Activated T-helper 2 cell treated with anti-CD3 and anti-CD28 coated beads, Interferon-gamma antibody, Interleukin-2, Interleukin-4, amounts not matched to agents 10 μg/mL and 5 μg/mL and 100 μg/mL, durations not matched to agents 14 hours and 24 hours and 36 hours (primary cell): ENCODE data around the gene LYST. TPM values are rescaled to one million over a fixed set of nuclear protein-coding genes. Genes with fewer than 3 reads are reported as not detected.

Experiments used
- DNase-seq: peaks from one replicate; pipeline ENCODE4 v3.0.0; 2021; ENCODE audit warnings: low spot score
- H3K27ac Mint-ChIP-seq: one replicate; pipeline ENCODE4 v1.8.0; 2021; ENCODE audit warnings: mixed read lengths
- H3K27me3 Mint-ChIP-seq: one replicate; pipeline ENCODE4 v1.8.0; 2021; ENCODE audit warnings: low read depth, mixed read lengths
- H3K36me3 Mint-ChIP-seq: one replicate; pipeline ENCODE4 v1.8.0; 2021; ENCODE audit warnings: low read depth, mixed read lengths
- H3K4me1 Mint-ChIP-seq: one replicate; pipeline ENCODE4 v1.8.0; 2021; ENCODE audit warnings: low read depth, mixed read lengths
- H3K4me3 Mint-ChIP-seq: one replicate; pipeline ENCODE4 v1.8.0; 2021; ENCODE audit warnings: low read depth, mild to moderate bottlenecking, moderate library complexity, mixed read lengths
- H3K9me3 Mint-ChIP-seq: one replicate; pipeline ENCODE4 v1.8.0; 2021; ENCODE audit warnings: mixed read lengths
- intact Hi-C: fragments of 100-400 bp; cut with micrococcal nuclease; formaldehyde crosslinking; loops from one replicate; pipeline ENCODE4 v1.15.1; 2023
- total RNA-seq: library from RNA; stranded (reverse); gene quantifications from 2 replicates; pipeline ENCODE4 v1.2.3, GENCODE V29; 2022

Gene LYST
- total RNA-seq, 1 donor from 2014 or later, result 98.6 TPM

- no peak overlapping the region for H3K27ac Mint-ChIP-seq
- H3K36me3 Mint-ChIP-seq, result peaks cover 79% of the 10 kb centered on the region
- peaks cover 63% of the 10 kb centered on the region for H3K9me3 Mint-ChIP-seq
- intact Hi-C loops, result no loop called here
- H3K4me1 Mint-ChIP-seq, result peaks cover 1% of the 10 kb centered on the region
- no peak overlapping the region for H3K4me3 Mint-ChIP-seq
- no peak for DNase-seq
- H3K27me3 Mint-ChIP-seq, result no peaks in the 10 kb centered on the region
Measured at GRCh38 chr1:235670157-235670776, 196.4 kb downstream of the LYST start.

GRCh38 chr1:235669277-235669676 lies 197.4 kb downstream of the LYST start:
- no peak overlapping the region for H3K27ac Mint-ChIP-seq
- intact Hi-C loops, result no loop called here
- peaks cover 55% of the 10 kb centered on the region for H3K9me3 Mint-ChIP-seq
- no peaks in the 10 kb centered on the region for H3K27me3 Mint-ChIP-seq
- H3K4me1 Mint-ChIP-seq, result no peaks in the 10 kb centered on the region
- no peak overlapping the region for H3K4me3 Mint-ChIP-seq
- H3K36me3 Mint-ChIP-seq, result peaks cover 75% of the 10 kb centered on the region
- no peak for DNase-seq

- H3K4me1 Mint-ChIP-seq, result no peaks in the 10 kb centered on the region
- no peaks in the 10 kb centered on the region for H3K27me3 Mint-ChIP-seq
- no peak for DNase-seq
- no peak overlapping the region for H3K4me3 Mint-ChIP-seq
- peaks cover 4% of the 10 kb centered on the region for H3K9me3 Mint-ChIP-seq
- peaks cover 44% of the 10 kb centered on the region for H3K36me3 Mint-ChIP-seq
- intact Hi-C loops, result no loop called here
- H3K27ac Mint-ChIP-seq, result no peak overlapping the region
Measured at GRCh38 chr1:235663628-235664027, 203.1 kb downstream of the LYST start.

- Mint-ChIP-seq H3K27me3 (peaks cover 4% of the 10 kb centered on the region), H3K9me3 (no peaks in the 10 kb centered on the region), H3K27ac (no peak overlapping the region), H3K4me3 (no peak overlapping the region), H3K36me3 (peaks cover 38% of the 10 kb centered on the region), H3K4me1 (peaks cover 3% of the 10 kb centered on the region)
- no peak for DNase-seq
- intact Hi-C loops, result no loop called here
Measured at GRCh38 chr1:235661568-235661967, 205.1 kb downstream of the LYST start.

- H3K27ac Mint-ChIP-seq, result no peak overlapping the region
- intact Hi-C loops, result no loop called here
Measured at GRCh38 chr1:235659186-235659771, 207.4 kb downstream of the LYST start.

GRCh38 chr1:235657747-235658526 lies 208.8 kb downstream of the LYST start:
- Mint-ChIP-seq H3K36me3 (peaks cover 20% of the 10 kb centered on the region), H3K27me3 (peaks cover 22% of the 10 kb centered on the region), H3K4me1 (peaks cover 6% of the 10 kb centered on the region), H3K9me3 (no peaks in the 10 kb centered on the region), H3K27ac (no peak overlapping the region), H3K4me3 (no peak overlapping the region)
- intact Hi-C loops, result no loop called here
- DNase-seq, result no peak

More at GRCh38 chr1:235659186-235659771, 207.4 kb downstream of the LYST start:
- no peak overlapping the region for H3K4me3 Mint-ChIP-seq
- peaks cover 28% of the 10 kb centered on the region for H3K36me3 Mint-ChIP-seq
- no peaks in the 10 kb centered on the region for H3K9me3 Mint-ChIP-seq
- no peak for DNase-seq
- H3K4me1 Mint-ChIP-seq, result peaks cover 6% of the 10 kb centered on the region
- H3K27me3 Mint-ChIP-seq, result peaks cover 11% of the 10 kb centered on the region

GRCh38 chr1:235657269-235657668 lies 209.4 kb downstream of the LYST start:
- intact Hi-C loops, result no loop called here
- DNase-seq, result no peak

GRCh38 chr1:235652364-235652763 lies 214.3 kb downstream of the LYST start:
- intact Hi-C loops, result no loop called here
- DNase-seq, result no peak
- no peak overlapping the region for H3K27ac Mint-ChIP-seq
- peaks cover 47% of the 10 kb centered on the region for H3K27me3 Mint-ChIP-seq
- H3K4me3 Mint-ChIP-seq, result no peak overlapping the region
- peaks cover 21% of the 10 kb centered on the region for H3K36me3 Mint-ChIP-seq
- peaks cover 22% of the 10 kb centered on the region for H3K4me1 Mint-ChIP-seq
- H3K9me3 Mint-ChIP-seq, result no peaks in the 10 kb centered on the region

More at GRCh38 chr1:235657269-235657668, 209.4 kb downstream of the LYST start:
- Mint-ChIP-seq H3K9me3 (no peaks in the 10 kb centered on the region), H3K36me3 (peaks cover 13% of the 10 kb centered on the region), H3K4me1 (peaks cover 6% of the 10 kb centered on the region), H3K27ac (no peak overlapping the region), H3K27me3 (peaks cover 27% of the 10 kb centered on the region), H3K4me3 (no peak overlapping the region)

- peaks cover 53% of the 10 kb centered on the region for H3K27me3 Mint-ChIP-seq
- H3K4me1 Mint-ChIP-seq, result peaks cover 32% of the 10 kb centered on the region
- H3K27ac Mint-ChIP-seq, result peak overlapping the region; percentile 48
- H3K4me3 Mint-ChIP-seq, result peak overlapping the region; percentile 65
- intact Hi-C loops, result no loop called here
- H3K36me3 Mint-ChIP-seq, result peaks cover 31% of the 10 kb centered on the region
- DNase-seq, result no peak
- H3K9me3 Mint-ChIP-seq, result no peaks in the 10 kb centered on the region
Measured at GRCh38 chr1:235651170-235651806, 215.4 kb downstream of the LYST start.

GRCh38 chr1:235650341-235651169 lies 216.2 kb downstream of the LYST start:
- no peak for DNase-seq
- intact Hi-C loops, result no loop called here
- Mint-ChIP-seq H3K4me3 (peak overlapping the region; percentile 65), H3K27me3 (peaks cover 56% of the 10 kb centered on the region), H3K9me3 (no peaks in the 10 kb centered on the region), H3K27ac (peak overlapping the region; percentile 48), H3K36me3 (peaks cover 38% of the 10 kb centered on the region), H3K4me1 (peaks cover 36% of the 10 kb centered on the region)

GRCh38 chr1:235649368-235650163 lies 217.1 kb downstream of the LYST start, which contains the start of gene GNG4:
TSS of gene GNG4 (minus strand) at chr1:235649784. CDS start at chr1:235583838, 65,946 bp downstream.
- no peak for DNase-seq

More at GRCh38 chr1:235649368-235650163, 217.1 kb downstream of the LYST start, which contains the start of gene GNG4:
- intact Hi-C loops, result loop anchor here (10.0 kb wide), 1 partner anchor 485 kb away; the partner anchor contains the start of gene RBM34
- H3K27ac Mint-ChIP-seq, result peak within 1 kb of the TSS; percentile 92
- H3K36me3 Mint-ChIP-seq, result peaks cover 42% of the 10 kb centered on the region
- peaks cover 44% of the 10 kb centered on the region for H3K4me1 Mint-ChIP-seq
- no peaks in the 10 kb centered on the region for H3K9me3 Mint-ChIP-seq
- peak within 1 kb of the TSS; percentile 93 for H3K4me3 Mint-ChIP-seq
- peaks cover 50% of the 10 kb centered on the region for H3K27me3 Mint-ChIP-seq
